Hematopoietic multipotent progenitor cell treated with erythropoietin and hydrocortisone succinate and interleukin-3 and kit ligand, for 17 days (in vitro differentiated cells): ENCODE results near the gene SLCO3A1.

Source experiments
- DNase-seq: peaks from one replicate; pipeline ENCODE4 v3.0.0-alpha.2; 2015; ENCODE audit warnings: low spot score

Gene SLCO3A1

GRCh38 chr15:92003515-92004067 is 150.1 kb downstream of the SLCO3A1 start:
- no peak for DNase-seq

- no peak for DNase-seq
Measured at GRCh38 chr15:92005154-92005553, 151.6 kb downstream of the SLCO3A1 start.

- DNase-seq: no peak
Measured at GRCh38 chr15:92006186-92007028, 152.9 kb downstream of the SLCO3A1 start.

- no peak for DNase-seq
Measured at GRCh38 chr15:92009162-92009561, 155.7 kb downstream of the SLCO3A1 start.

- no peak for DNase-seq
Measured at GRCh38 chr15:92011611-92012367, 158.3 kb downstream of the SLCO3A1 start.

- DNase-seq: no peak
Measured at GRCh38 chr15:92012368-92012629, 158.8 kb downstream of the SLCO3A1 start.

GRCh38 chr15:92012881-92013280 is 159.4 kb downstream of the SLCO3A1 start:
- no peak for DNase-seq

GRCh38 chr15:92014281-92015030 is 160.9 kb downstream of the SLCO3A1 start:
- DNase-seq: no peak

- DNase-seq: no peak
Measured at GRCh38 chr15:92017882-92018534, 164.5 kb downstream of the SLCO3A1 start.

- no peak for DNase-seq
Measured at GRCh38 chr15:92018535-92019239, 165.2 kb downstream of the SLCO3A1 start.

- DNase-seq: no peak
Measured at GRCh38 chr15:92019706-92020105, 166.2 kb downstream of the SLCO3A1 start.

GRCh38 chr15:92020207-92020606 is 166.7 kb downstream of the SLCO3A1 start:
- DNase-seq: no peak

- no peak for DNase-seq
Measured at GRCh38 chr15:92020804-92021203, 167.3 kb downstream of the SLCO3A1 start.

- DNase-seq: no peak
Measured at GRCh38 chr15:92021792-92022191, 168.3 kb downstream of the SLCO3A1 start.

- DNase-seq: no peak
Measured at GRCh38 chr15:92023965-92024364, 170.5 kb downstream of the SLCO3A1 start.

- no peak for DNase-seq
Measured at GRCh38 chr15:92025706-92026270, 172.3 kb downstream of the SLCO3A1 start.

GRCh38 chr15:92028389-92028724 is 174.8 kb downstream of the SLCO3A1 start:
- no peak for DNase-seq

- no peak for DNase-seq
Measured at GRCh38 chr15:92029767-92030166, 176.3 kb downstream of the SLCO3A1 start.

GRCh38 chr15:92033314-92033713 is 179.8 kb downstream of the SLCO3A1 start:
- DNase-seq: no peak

- no peak for DNase-seq
Measured at GRCh38 chr15:92033723-92034122, 180.2 kb downstream of the SLCO3A1 start.

GRCh38 chr15:92034227-92034626 is 180.7 kb downstream of the SLCO3A1 start:
- DNase-seq: no peak
